ENCODE measurements around the gene INAFM2.

DNA sequence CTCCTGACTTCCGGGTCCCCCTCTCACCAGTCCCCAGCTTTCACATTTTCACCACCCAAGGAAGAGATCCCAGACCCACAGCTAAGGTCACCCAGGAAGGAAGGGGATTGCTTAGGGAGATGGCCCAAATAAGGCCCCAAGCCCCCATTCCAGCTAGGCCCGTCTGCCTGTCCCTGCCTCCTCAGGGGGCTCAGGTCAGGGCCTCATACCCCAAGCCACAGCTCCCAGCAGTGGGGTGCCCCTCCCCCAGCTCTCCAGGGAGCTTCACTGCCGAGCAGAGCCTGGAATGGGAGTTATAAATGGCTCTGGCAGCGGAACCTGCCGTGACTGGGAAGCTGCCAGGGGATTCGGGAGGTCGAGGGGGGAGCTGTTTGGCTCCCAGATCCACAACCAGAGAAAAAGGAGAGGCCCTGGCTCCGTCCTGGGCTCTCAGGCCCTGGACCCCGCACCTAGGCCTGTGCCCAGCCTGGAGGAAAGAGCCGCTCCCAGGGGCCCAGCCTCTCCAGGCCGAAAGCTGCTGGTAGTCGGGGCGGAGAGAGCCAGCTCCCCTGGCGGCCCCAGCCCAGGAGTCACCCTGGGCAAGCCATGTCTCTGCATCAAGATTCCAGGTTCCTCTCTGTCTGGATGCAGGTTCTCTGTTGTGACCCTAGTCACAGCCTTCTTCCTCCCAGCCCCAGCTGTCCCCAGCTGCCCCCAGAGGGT, 16.7 kb downstream of the INAFM2 start:
- TF ChIP-seq, protein P1, sequence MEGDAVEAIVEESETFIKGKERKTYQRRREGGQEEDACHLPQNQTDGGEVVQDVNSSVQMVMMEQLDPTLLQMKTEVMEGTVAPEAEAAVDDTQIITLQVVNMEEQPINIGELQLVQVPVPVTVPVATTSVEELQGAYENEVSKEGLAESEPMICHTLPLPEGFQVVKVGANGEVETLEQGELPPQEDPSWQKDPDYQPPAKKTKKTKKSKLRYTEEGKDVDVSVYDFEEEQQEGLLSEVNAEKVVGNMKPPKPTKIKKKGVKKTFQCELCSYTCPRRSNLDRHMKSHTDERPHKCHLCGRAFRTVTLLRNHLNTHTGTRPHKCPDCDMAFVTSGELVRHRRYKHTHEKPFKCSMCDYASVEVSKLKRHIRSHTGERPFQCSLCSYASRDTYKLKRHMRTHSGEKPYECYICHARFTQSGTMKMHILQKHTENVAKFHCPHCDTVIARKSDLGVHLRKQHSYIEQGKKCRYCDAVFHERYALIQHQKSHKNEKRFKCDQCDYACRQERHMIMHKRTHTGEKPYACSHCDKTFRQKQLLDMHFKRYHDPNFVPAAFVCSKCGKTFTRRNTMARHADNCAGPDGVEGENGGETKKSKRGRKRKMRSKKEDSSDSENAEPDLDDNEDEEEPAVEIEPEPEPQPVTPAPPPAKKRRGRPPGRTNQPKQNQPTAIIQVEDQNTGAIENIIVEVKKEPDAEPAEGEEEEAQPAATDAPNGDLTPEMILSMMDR (IDR thresholded peaks at IDR 0.05; ENCODE audit: poor library complexity): no peak
- TF ChIP-seq EZH2 (IDR thresholded peaks at IDR 0.05; ENCODE audit: borderline replicate concordance): no peak
- no peak for TF ChIP-seq EZH2phosphoT487 (IDR thresholded peaks at IDR 0.05; ENCODE audit: low read depth, severe bottlenecking, unreplicated experiment)

Data from hepatocyte (in vitro differentiated cells).